HG03571 (cell line): ENCODE results near the gene ANKS1B.

Experiments used
- ATAC-seq: cut with Tn5 transposase; IDR thresholded peaks from one replicate; pipeline ENCODE4 v1.9.1; 2021; ENCODE audit not compliant: unreplicated experiment

Gene ANKS1B

GRCh38 chr12:99966429-99966828 is 18.3 kb downstream of the ANKS1B start:
- no peak for ATAC-seq

- no peak for ATAC-seq
Measured at GRCh38 chr12:99960311-99960710, 24.4 kb downstream of the ANKS1B start.

GRCh38 chr12:99959549-99960170 is 25.1 kb downstream of the ANKS1B start:
- no peak for ATAC-seq

DNA sequence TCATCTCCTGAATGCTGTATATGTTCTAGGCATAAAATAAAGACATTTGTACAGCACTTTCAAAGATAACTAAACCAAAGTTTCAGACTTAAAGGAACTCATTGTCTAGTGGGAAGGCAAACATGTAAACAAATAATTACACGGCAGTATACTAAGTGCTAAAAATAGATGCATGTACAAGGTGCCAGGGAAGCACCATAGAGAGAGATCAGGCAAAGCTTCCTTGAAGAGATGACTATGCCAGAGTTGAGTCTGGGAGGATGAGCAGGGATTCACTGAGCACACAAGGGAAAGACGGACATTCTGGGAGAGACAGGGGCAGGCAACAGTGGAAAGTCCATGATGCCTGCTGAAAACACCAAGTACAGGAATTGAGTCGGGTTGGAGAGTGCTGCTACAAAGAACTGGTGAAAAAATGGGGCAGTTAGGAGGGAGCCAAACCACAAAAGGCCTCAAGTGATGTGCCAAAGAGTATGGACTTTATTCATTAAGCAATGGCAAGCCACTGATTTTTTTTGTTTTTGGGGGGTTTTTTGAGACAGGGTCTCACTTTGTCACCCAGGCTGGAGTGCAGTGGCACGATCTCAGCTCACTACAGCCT is 26.8 kb downstream of the ANKS1B start:
- no peak for ATAC-seq

GRCh38 chr12:99954724-99955123 is 30.0 kb downstream of the ANKS1B start:
- ATAC-seq = no peak

GRCh38 chr12:99948370-99948769 is 36.4 kb downstream of the ANKS1B start:
- no peak for ATAC-seq

GRCh38 chr12:99946131-99946530 is 38.6 kb downstream of the ANKS1B start:
- no peak for ATAC-seq

- ATAC-seq = no peak
Measured at GRCh38 chr12:99935608-99936007, 49.1 kb downstream of the ANKS1B start.

GRCh38 chr12:99926511-99927169 is 58.1 kb downstream of the ANKS1B start:
- no peak for ATAC-seq

GRCh38 chr12:99920353-99920960 is 64.3 kb downstream of the ANKS1B start:
- ATAC-seq = no peak

- no peak for ATAC-seq
Measured at GRCh38 chr12:99917711-99918402, 66.9 kb downstream of the ANKS1B start.

- ATAC-seq = no peak
Measured at GRCh38 chr12:99916555-99916954, 68.2 kb downstream of the ANKS1B start.

DNA sequence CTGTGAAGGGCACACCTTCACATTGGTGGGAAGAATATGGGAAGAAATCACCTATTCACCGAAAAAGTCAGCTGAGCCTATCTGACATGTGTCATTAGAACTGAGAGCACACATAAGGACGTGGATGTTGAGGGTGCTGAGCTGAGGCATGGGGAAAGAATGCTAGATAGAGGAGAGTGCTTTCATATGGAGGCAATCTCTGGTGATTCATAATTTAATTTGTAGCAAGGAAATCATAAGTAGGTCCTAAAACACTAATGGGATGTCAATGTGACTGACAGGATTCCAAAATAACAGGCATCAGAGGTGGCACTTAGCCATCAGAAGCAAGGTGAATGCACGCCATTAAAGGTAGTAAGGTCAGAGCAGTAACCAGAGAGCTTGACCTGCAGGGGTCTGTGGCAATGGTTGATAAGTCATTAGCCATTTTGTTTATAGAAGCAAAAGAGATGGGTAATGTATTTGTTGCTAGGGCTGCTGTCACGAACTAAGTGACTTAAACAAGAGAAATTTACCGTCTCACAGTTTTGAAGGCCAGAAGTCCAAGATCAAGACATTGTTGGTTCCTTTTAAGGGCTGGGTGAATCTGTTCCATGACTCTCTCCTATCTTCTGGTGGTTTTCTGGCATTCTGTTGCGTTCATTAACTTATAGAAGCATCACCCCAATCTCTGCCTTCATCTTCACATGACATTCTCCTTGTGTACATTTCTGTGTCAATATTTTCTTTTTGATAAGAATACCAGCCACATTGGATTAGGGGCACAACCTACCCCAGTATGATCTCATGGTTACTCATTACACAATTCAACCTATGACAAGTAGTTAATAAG is 69.3 kb downstream of the ANKS1B start:
- no peak for ATAC-seq

- no peak for ATAC-seq
Measured at GRCh38 chr12:99914206-99914605, 70.5 kb downstream of the ANKS1B start.

DNA sequence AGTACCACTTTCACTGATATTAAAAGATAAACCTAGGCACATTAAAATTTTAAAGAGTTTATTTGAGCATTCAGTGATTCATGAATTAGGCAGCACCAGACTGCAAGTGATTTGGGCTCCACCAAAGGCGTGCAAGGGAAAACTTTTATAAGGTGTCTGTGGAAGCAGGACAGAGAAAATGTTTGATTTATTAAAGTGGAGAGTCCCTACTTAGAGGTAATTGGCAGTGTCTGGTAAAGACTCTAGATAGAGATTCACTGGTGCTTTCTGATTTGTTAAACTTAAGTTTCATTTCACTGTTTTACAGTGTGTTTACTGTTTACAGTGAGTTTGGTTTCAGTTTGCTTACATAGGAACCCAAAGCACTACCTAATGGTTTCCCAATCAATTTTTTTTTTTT is 72.8 kb downstream of the ANKS1B start:
- peak; percentile 84 for ATAC-seq

GRCh38 chr12:99911081-99911480 is 73.7 kb downstream of the ANKS1B start:
- no peak for ATAC-seq

- no peak for ATAC-seq
Measured at GRCh38 chr12:99910342-99910741, 74.4 kb downstream of the ANKS1B start.

- ATAC-seq = no peak
Measured at GRCh38 chr12:99906786-99907579, 77.8 kb downstream of the ANKS1B start.

DNA sequence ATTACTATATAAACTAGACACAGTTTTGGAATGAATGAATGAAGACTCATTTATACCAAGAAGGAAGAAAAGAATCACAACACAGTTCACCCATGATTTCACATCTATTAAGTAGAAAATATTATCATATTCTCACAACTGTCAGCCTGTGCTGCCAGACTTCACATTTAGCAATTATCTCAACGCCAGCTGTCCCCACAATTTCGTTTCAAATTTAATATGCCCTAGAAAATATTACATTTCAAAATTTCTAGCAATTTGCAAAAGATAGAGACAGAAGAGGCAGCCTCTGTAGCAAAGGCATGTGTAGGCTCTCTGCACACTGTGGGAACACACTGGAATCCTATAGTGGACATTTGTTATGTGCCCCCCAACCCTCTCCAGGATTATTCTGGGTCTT is 83.6 kb downstream of the ANKS1B start:
- ATAC-seq = no peak

DNA sequence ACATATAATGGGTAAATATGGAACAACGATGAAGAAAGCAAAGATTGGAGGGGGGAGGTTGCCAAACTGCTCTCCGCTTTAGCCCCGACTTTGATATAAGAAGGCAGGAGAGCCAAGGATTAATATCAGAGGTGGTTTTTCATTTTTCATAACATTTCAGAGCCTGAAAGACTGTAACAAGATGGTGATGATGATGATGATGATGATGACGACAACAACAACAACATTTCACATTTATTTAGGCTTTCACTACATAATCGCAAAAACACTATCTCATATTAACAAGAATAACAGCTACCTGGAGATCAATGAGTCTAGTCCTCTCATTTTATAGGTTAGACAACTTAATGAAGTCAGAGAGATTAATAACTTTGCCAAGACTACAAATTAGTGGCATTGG is 86.1 kb downstream of the ANKS1B start:
- no peak for ATAC-seq
